ENCODE data around the gene ACAA2. TPM values are rescaled to one million over a fixed set of nuclear protein-coding genes. Genes with fewer than 3 reads are reported as not detected.

The ACAA2 gene
- total RNA-seq, 1 experiment from 2014 or later: 136 TPM

DNA sequence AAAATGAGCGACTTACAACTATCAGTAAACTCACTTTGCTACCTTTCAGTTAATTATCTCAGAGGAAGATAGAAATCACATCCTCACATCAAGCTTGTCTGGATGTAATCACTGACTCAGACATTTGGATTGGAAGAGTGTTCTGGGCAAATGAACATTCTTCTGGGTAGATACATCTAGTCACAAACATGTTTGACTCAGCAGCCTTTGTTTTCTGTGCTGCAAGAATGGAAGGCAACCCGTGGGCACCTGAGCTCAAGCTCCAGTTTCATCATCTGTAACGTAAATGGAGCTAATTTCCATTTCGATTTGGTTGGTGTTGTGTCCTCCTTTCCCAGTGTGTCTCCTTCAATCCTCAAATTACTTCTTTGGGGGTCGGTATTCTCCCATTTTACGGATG, 58.5 kb downstream of the ACAA2 start:
- ATAC-seq: no peak
- no peak overlapping the region for H3K4me3 Mint-ChIP-seq
- no peak for DNase-seq (ENCODE audit: low spot score)
- POLR2A ChIA-PET: no interaction called here
- TF ChIP-seq EMX1 (CRISPR knock-in tag; IDR thresholded peaks at IDR 0.05) (no peak), ATF3 (CRISPR knock-in tag; conservative IDR thresholded peaks at IDR 0.05) (no peak), GABPB1 (CRISPR knock-in tag; IDR thresholded peaks at IDR 0.05) (no peak), TEAD1 (CRISPR knock-in tag; IDR thresholded peaks at IDR 0.05) (no peak), TP53 (CRISPR knock-in tag; IDR thresholded peaks at IDR 0.05) (no peak), ELF4 (CRISPR knock-in tag; IDR thresholded peaks at IDR 0.05; ENCODE audit: low read depth) (no peak), SMAD4 (CRISPR knock-in tag; IDR thresholded peaks at IDR 0.05) (no peak), CREM (CRISPR knock-in tag; IDR thresholded peaks at IDR 0.05) (no peak)
- TF ChIP-seq, protein P1, sequence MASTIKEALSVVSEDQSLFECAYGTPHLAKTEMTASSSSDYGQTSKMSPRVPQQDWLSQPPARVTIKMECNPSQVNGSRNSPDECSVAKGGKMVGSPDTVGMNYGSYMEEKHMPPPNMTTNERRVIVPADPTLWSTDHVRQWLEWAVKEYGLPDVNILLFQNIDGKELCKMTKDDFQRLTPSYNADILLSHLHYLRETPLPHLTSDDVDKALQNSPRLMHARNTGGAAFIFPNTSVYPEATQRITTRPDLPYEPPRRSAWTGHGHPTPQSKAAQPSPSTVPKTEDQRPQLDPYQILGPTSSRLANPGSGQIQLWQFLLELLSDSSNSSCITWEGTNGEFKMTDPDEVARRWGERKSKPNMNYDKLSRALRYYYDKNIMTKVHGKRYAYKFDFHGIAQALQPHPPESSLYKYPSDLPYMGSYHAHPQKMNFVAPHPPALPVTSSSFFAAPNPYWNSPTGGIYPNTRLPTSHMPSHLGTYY (CRISPR knock-in tag; IDR thresholded peaks at IDR 0.05): no peak
- CTCF ChIA-PET: interaction anchor here (0.8 to 1.4 kb wide), 4 partner anchors 26 to 244 kb away, joined by 3 to 5 read pairs (median 3); no protein-coding TSS in a partner anchor
- peaks cover 47% of the 10 kb centered on the region for H3K4me1 Mint-ChIP-seq
- peaks cover 6% of the 10 kb centered on the region for H3K9me3 Mint-ChIP-seq
- H3K27me3 Mint-ChIP-seq (ENCODE audit: low read depth): no peaks in the 10 kb centered on the region
- no peak overlapping the region; the same call in 1 of the 2 replicates for H3K27ac Mint-ChIP-seq
- no peaks in the 10 kb centered on the region for H3K36me3 Mint-ChIP-seq

DNA sequence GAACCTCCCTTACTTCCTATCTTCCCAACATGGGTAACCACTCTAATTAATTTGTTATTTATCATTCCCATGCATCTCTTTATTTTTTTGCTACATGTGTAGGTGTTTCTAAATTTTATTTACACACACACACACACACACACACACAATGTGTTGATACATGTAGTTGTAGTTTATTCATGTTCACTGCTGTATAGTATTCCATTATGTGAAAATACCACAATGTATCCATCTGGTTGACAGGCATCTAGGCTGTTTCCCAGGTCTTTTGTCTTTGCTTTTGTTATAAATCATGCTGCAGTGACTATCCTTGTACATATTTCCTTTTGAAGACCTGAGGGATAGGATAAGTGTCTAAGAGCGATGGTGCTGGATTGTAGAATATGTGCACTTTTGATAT, 59.7 kb downstream of the ACAA2 start:
- H3K27me3 Mint-ChIP-seq (ENCODE audit: low read depth): no peaks in the 10 kb centered on the region
- TF ChIP-seq ZNF263 (CRISPR knock-in tag; IDR thresholded peaks at IDR 0.05; ENCODE audit: low read depth) (no peak), FOXJ3 (CRISPR knock-in tag; IDR thresholded peaks at IDR 0.05; ENCODE audit: borderline replicate concordance) (no peak), ZNF281 (CRISPR knock-in tag; IDR thresholded peaks at IDR 0.05) (no peak), NFE2L1 (CRISPR knock-in tag; IDR thresholded peaks at IDR 0.05) (no peak), OVOL2 (CRISPR knock-in tag; IDR thresholded peaks at IDR 0.05; ENCODE audit: borderline replicate concordance) (no peak), SMAD4 (CRISPR knock-in tag; IDR thresholded peaks at IDR 0.05) (no peak), ZMAT4 (CRISPR knock-in tag; IDR thresholded peaks at IDR 0.05) (no peak), NR3C1 (CRISPR knock-in tag; conservative IDR thresholded peaks at IDR 0.05; ENCODE audit: low read depth) (no peak), NR1H2 (CRISPR knock-in tag; IDR thresholded peaks at IDR 0.05) (no peak), IRF2 (CRISPR knock-in tag; IDR thresholded peaks at IDR 0.05; ENCODE audit: borderline replicate concordance, low read depth) (no peak), ZNF121 (CRISPR knock-in tag; IDR thresholded peaks at IDR 0.05) (no peak), CBFB (CRISPR knock-in tag; IDR thresholded peaks at IDR 0.05; ENCODE audit: low read depth) (no peak), GTF2I (CRISPR knock-in tag; conservative IDR thresholded peaks at IDR 0.05) (no peak), EMX1 (CRISPR knock-in tag; IDR thresholded peaks at IDR 0.05) (no peak)
- H3K9me3 Mint-ChIP-seq: peaks cover 6% of the 10 kb centered on the region
- POLR2A ChIA-PET: no interaction called here
- H3K4me1 Mint-ChIP-seq: peaks cover 35% of the 10 kb centered on the region
- ATAC-seq (no peak), DNase-seq (ENCODE audit: low spot score) (no peak)
- no peaks in the 10 kb centered on the region for H3K36me3 Mint-ChIP-seq
- CTCF ChIA-PET: no interaction called here
- no peak overlapping the region for H3K4me3 Mint-ChIP-seq
- H3K27ac Mint-ChIP-seq: no peak overlapping the region

GRCh38 chr18:49752095-49752457, 61.3 kb downstream of the ACAA2 start:
- Mint-ChIP-seq H3K4me1 (peaks cover 33% of the 10 kb centered on the region), H3K4me3 (no peak overlapping the region), H3K27me3 (ENCODE audit: low read depth) (no peaks in the 10 kb centered on the region), H3K36me3 (no peaks in the 10 kb centered on the region), H3K27ac (no peak overlapping the region), H3K9me3 (peaks cover 6% of the 10 kb centered on the region)
- ChIA-PET POLR2A (no interaction called here), CTCF (interaction anchor here (1.5 kb wide), 1 partner anchor 106 kb away, joined by 4 read pairs; no protein-coding TSS in a partner anchor)
- no peak for TF ChIP-seq ZNF425 (CRISPR knock-in tag; conservative IDR thresholded peaks at IDR 0.05)
- DNase-seq (ENCODE audit: low spot score) (no peak), ATAC-seq (peak; percentile 40)

Measured in WTC11 (cell line).